ENCODE data around the gene CRHBP.
"Not testable (repeated sequence)": the region's sequence is repeated elsewhere in the genome, so short reads cannot be mapped to it uniquely, and the experiment has no call there.

CRHBP gene

DNA sequence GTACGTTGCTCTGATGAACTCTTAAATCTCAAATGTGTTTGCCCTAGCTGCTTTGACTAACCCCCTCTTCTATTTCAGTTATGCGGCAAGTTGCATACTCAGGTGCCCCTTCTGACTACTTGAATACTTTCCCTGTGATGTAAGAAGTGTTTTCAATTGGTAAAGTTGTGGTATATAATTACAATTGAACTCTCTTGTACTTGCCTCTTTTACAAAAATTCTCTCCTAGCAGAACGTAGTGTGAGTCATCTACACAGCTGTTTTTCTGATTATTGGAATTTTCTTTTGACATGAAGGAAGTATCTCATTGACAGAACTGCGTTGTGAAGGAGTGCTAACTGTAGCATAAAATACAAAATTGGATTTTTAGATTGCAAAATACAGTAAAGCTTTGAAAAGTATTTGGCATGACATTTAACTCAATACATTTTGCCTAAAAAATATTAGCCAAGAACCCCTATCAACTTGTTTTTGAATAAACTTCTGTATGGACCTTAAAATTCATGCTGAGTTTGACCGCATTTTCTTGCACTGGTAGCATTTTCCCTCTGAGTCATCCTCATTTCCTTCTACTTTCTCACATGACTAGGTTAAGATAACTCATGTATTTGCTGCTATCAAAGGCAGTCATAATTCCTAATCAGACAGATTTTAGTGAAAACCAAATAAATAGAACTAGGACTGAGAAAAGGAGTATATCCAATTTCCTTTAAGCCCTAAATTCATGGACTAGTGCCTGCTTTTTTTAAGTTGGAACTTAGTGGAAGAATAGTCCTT is 6.3 kb downstream of the CRHBP start:
- DNase-seq (no peak), ATAC-seq (no peak)

DNA sequence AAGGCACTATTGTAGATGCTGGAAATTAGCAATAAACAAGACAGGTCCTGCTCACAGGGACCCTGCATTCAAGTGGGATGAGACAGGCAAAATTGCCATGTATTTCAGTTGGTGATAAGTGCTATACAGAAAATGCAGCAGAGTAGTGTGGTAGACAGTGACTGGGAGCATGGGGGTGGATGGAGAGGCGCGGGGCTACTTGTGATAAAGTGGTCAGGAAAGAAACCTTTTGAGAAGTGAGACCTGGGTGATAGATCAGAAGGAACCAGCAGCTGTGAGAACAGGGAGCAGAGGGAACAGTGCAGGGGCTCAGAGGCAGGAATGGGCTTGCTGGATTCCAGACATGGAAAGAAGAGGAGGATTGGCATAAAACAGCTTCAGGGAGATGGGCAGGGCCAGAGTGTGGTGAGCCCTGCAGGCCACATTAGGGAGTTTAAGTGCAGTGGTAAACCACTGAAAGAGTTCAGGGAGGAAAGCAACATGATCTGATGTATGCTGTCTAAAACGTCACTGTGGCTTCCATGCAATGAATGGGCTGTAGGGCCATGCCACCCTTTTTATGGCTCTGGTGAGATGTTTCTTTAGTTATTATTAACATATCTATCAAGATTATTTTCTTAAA is 7.3 kb downstream of the CRHBP start:
- ATAC-seq, result peak; percentile 57
- DNase-seq, result no peak

DNA sequence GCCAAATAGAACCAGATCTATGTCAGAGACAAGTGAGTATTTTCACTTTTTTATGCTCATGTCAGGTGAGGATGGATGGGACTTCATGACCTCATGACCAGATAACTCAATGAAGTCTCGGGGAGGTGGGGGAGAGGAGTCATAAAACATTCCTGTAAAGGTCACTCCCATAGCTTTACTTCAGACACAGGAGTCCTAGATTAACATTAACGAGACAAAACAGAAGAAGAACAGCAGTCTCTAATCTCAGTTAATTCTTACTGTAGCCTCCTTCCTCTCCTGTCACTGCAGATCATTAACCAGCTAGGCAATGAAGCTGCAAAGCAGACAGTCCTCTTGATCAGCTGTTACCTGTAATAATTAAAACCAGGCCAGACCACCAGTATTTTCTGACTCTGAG is 11.2 kb downstream of the CRHBP start:
- no peak for DNase-seq
- no peak for ATAC-seq

DNA sequence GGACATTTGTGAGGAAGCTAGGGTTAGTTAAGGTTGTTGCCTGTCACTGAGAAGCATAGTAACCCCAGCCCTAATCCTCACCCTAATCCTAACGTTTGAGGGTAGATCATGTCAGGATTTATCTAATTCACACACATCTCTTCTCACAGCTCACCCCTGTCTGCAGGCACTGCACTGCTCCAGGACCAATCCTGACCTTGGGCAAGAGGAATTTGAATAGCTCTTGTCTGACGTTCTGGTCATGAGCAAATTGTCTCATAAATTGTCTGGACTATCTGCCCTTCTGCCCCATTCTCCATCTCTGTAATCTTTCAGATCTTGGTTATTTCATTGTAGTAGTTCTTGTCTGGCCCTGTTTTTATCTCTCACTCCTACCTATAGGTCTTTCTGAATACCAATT is 18.7 kb downstream of the CRHBP start:
- ATAC-seq (no peak), DNase-seq (no peak)

DNA sequence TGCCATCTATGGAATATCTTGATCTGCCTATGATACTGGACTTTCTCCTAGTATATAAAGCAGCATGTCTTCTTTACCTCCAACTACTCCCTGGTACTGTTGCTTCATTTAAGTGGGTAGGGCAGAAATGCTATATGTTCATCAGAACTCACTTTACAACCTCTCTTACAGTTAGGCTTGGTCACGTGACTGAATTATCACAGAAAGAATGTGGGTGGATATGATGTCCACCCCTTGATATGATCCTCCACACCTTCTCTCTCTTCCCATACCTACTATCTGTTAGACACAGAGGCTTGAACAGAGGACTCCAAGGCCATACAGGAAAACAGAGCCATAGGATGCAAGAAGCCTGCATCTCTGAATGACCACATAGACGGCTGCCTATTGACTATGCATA is 19.8 kb downstream of the CRHBP start:
- ATAC-seq (no peak), DNase-seq (no peak)

DNA sequence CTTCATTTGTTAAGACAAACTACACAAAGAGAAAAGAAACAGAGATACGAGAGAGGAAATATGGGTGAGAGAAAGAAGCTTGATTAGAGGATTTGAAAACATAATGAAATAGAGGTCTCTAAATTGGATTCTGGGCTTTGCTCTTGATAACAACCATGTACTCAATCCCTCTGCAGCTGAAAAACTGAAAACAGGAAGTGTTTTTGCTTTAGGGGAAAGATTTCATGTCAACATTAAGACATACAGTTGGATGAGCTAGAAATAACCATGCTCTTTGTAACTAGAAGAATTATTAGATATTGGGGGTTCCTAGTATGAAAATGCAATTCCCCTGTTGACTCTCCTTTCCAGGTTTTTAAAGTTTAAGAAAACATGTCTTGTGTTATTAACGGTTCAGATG is 21.9 kb downstream of the CRHBP start:
- ATAC-seq (no peak), DNase-seq (no peak)

DNA sequence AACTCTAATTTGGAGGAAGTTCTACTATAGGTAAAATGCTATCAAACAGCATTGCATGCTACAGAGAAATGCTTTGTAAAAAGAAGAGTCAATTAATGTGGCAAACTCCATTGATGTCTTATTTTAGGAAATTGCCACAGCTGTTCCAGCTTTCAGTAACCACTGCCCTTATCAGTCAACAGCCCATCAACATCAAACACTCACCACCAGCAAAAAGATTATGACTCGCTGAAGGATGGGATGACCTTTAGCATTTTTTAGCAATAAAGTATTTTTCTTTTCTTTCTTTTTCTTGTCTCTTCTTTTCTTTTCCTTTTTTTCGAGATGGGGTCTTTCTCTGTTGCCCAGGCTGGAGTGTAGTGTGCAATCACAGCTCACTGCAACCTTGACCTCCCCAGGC is 26.0 kb downstream of the CRHBP start:
- DNase-seq (no peak), ATAC-seq (peak; percentile 23)

DNA sequence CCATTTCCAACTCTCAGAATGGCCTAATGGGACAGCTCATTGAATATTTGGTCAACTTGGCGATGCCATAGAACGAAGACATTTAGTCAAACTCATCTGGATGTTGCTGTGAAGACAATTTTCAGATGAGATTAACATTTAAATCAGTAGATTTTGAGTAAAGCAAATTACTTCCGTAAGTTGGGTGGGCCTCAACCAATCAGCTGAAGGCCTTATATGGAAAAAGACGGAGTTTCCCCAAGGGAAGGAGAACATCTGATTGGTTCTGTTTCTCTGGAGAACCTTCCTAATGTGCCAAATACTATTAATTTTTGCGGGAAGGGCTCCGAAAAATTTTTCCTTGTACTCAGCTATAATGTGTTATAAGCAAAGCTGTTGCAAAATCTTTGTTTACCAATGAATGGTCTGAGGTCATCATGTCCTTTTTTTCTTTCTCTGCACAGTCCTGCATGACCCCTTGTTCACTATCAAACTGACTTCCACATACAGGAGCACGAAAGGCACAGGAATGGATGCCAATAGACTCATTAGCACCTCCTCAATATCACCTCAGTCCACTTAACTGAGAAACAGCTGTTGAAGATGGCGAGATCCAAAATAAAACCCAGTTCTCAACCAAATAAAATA is 27.8 kb downstream of the CRHBP start:
- no peak for DNase-seq
- ATAC-seq, result no peak

DNA sequence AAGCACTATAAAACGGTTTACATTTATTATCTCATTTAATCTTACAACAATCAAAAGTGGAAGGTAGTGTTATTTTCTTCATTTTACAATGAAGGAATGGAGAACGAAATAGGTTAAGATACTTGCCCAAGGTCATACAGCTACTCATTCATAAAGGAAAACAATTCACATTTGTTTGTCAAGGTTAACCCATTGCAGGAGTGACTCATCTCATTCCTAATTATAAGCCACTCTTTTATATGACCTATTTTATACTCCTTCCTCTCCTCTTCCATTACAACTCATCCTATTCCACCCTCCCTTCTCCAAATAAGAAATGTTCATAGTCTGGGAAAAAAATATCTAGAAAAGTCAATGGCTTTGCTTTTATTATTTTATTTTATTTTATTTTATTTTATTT is 29.6 kb downstream of the CRHBP start:
- DNase-seq, result no peak
- no peak for ATAC-seq

DNA sequence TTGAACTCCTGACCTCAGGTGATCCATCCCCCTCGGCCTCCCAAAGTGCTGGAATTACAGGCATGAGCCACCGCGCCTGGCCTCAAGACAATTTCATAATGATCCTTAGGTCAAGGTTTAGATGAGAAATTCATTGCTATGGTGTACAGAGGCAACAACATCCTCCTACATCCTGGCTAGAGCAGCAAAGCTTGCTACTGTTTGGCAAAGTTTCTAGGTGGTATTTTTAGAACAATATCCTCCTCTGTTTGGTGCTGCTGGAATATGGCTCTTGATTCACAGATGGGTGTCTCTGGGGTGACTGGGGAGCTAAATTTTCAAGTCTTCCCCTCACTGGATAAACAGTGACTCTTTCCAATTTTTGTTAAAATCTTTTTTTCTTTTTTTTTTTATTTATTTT is 30.6 kb downstream of the CRHBP start:
- DNase-seq (no peak), ATAC-seq (no peak)

DNA sequence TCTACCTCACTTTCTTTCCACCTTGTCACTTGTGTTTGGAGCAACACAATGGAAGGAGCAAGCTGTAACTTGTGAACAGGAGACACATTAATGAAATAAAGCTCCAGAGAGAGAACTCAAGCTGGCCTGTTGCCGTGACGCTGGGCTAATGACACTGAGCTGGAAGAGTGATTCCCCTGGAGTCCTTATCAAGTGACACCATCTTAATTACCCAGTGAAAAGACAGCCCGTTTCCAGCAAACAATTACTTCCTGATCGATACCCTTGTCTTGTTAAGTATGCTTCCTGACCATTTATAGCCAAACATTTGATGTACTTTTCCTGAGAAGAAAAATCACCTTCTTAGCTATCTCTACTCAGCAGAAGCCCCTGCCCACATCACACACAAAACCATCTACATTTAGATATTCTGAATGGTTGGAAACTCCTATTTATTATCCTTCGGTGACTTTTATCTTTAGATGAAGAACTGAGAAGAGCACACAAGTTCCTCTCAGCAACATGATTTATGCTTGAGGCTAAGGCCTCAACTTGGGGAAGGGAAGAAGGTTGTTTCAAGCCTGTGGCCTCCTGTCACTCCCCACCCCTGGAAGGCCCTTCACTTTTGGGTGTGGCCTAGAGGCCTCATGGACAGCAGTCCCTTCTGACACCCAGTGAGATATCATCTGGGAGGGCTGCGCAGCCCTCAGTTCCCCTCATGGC is 34.1 kb downstream of the CRHBP start:
- ATAC-seq (no peak), DNase-seq (no peak)

DNA sequence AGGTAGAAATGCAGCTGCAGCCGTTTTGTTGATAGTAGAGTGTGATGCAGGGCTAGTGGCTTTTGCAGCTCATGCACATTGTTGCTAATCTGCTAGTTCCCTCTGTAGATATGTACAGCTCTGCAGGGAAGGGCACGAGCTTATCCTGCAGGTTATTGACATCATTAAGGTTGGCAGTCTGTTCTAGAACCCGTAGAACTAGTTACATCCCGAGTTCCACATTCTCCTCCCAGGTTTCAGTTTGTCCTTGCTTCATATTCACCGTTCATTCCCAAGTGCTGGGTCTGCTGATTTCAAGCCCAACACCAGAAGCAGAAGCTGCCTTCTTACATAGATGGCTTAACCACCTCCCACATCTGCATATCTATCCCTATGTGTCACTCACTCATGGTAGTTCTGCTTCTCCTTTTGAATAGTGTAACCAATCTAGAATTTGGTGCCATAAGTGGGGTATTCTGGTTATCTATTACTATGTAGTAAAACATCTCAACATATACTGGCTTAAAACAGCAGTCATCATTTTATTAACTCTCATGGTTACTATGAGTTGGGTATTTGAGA is 38.1 kb downstream of the CRHBP start:
- DNase-seq (no peak), ATAC-seq (no peak)

DNA sequence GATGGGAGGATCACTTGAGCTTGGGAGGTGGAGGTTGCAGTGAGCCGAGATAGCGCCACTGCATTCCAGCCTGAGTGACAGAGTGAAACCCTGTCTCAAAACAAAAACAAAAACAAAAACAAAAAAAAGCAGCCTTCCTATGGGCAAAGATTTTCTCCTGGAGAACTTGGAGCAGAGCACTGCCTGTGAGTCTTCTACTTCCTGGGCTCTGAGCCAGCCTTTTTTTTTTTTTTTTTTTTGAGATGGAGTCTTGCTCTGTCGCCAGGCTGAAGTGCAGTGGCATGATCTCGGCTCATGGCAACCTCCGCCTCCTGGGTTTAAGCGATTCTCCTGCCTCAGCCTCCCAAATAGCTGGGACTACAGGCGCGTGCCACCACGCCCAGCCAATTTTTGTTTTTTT is 40.6 kb downstream of the CRHBP start:
- not testable (repeated sequence) for DNase-seq, ATAC-seq

DNA sequence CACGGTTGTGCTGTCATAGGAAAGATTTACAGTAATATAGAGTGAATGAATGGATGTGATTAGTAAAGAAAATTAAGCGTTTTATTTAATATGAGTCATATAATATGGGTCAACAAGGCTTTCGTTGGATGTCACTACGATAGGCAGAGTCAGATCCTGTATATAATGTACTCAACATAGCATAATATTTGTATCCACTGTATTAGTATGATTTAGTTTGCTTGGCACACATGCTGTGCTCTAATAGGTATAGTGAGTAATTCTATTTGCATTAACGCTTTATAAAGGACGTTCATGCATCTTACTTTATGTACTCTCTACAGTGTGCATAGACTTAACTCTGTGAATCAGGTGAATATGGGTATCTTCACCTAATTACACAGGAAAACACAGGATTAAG is 41.5 kb downstream of the CRHBP start:
- ATAC-seq, result no peak
- DNase-seq, result no peak

DNA sequence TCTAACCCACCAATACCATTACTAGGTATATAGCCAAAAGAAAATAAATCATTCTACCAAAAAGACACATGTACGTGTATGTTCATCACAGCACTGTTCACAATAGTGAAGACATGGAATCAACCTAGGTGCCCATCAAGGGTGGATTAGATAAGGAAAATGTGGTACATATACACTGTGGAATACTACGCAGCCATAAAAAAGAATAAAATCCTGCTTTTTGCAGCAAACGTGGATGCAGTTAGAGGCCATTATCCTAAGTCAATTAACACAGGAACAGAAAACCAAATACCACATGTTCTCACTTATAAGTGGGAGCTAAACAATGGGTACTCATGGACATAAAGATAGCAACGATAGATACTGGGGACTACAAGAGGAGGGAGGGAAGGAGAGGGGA is 45.4 kb downstream of the CRHBP start:
- DNase-seq, ATAC-seq: not testable (repeated sequence)

DNA sequence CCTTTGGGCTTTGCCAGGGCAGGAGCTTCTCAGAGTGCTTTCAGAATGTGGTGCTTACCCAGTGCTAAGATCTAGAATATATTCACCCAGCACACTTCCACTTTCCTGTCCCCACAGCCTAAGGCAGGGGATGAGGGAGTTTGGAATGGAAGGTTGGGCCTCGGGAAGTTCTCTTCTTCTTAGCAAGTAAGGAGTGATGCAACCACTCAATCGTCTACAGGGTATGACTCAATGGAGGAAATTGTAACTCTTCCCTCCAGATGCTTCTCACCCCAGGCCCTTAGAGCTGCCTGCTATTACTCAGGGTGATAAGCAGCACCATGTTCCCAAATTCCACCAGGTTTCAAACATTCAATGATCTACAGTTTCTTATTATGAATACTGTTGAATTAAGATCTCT is 46.6 kb downstream of the CRHBP start:
- ATAC-seq (no peak), DNase-seq (no peak)

DNA sequence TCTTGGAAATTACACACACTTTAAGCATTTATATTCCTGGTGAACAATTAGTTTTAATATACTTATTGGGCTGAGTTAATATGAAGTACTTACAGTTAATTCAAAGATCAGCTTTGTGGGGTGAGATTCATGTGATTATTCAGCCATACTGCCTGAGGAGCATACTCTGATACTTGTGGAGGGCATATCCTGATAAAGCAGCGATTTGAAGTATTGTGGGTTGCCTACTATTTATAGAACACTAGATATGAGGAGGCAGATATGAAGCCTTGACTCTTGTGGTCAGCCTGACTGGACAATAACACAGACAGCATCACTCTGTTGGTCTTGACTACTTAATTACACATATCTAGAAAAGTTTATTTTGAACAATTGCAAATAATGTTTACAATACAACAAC is 50.4 kb downstream of the CRHBP start:
- ATAC-seq (no peak), DNase-seq (no peak)

DNA sequence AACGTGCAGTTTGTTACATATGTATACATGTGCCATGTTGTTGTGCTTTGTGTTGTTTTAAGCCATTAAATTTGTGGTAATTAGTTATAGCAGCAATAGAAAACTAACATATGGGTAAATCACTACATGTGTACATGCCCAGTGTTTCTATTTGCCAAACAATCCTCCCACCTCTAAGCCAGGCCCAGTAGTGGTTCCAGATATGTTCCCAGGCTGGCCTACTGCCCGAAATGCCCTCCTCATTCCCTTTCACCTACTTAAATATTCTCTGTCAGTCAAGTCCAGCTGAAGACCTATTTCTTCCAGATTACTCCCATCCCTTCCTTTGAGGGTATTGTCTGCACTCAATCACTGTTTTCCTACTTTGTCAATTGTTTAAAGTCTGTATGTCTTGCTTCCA is 53.3 kb downstream of the CRHBP start:
- DNase-seq (no peak), ATAC-seq (no peak)

DNA sequence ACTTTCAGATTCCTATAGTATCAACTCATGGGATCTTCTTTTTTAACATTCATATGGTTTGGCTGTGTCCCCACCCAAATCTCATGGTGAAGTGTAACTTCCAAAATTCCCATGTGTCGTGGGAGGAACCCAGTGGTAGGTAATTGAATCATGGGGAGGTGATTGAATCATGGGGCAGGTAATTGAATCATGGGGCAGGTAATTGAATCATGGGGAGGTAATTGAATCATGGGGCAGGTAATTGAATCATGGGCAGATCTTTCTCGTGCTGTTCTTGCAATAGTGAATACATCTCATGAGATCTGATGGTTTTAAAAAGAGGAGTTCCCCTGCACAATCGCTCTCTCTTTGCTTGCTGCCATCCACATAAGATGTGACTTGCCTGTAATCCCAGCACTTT is 55.6 kb downstream of the CRHBP start:
- DNase-seq, result no peak
- no peak for ATAC-seq

DNA sequence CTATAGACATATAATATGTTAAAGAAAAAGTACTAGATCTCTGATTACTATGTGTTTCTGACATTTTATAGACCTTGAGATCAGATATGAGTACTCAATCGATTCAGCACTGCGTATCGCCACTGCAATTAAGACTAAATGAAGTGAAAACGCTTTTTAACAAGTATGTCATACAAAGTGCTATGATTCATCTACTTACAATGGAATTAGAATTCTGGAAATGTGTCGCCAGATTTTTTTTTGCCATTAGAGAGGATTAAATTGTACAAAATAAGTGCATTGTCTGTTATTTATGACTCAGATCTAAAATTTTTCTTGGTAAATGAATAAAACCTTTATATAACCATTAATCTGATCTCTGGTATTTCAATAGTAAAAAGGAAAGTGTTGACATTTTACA is 57.4 kb downstream of the CRHBP start:
- no peak for DNase-seq
- ATAC-seq, result no peak

DNA sequence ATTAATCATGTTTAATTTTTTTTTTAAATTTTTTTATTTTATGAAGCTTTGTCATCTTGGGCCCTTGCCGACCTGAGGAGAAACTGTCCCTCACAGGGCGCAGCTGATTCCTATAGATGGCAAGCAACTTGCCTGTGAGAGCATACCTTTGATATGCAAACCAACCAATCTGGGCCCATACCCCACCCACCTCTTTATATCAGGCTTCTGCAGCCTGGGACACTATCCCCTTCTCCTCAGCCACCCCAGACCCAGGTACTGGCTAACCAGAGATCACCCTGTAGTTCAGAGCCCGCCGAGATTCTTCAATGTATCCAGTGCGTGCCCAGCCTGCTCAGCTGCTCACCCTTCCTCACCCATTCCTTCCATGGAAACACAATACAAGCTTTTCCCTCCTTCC is 58.7 kb downstream of the CRHBP start:
- DNase-seq (no peak), ATAC-seq (no peak)

DNA sequence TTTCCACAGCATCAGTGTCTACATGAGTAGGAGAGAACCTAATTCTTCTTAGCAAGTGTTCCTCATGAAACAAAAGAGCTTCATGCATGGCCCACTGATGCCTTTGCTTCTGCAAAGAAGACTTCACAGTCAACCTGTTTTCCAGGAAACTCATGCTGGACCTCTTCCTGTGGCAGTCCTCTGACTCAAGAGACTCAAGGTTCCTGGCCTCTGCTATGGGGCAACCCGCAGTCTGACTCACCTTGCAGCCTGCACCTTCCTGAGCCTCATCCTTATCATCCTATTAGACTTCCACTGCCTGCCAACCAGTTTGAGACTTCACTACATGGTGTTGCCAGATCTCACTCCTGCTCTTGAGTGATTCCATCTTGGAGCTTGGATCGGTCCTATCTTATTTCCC is 59.8 kb downstream of the CRHBP start:
- ATAC-seq, result no peak
- no peak for DNase-seq

Data from stimulated activated naive CD8-positive, alpha-beta T cell treated with anti-CD3 and anti-CD28 coated beads, Interleukin-15, Interleukin-2, amounts not matched to agents 100 U/mL and 50 U/mL, for 24 hours (primary cell).